CD4-positive, CD25-positive, alpha-beta regulatory T cell (primary cell): ENCODE data around the gene TMEM37. TPM values are rescaled to one million over a fixed set of nuclear protein-coding genes. Genes with fewer than 3 reads are reported as not detected.

Experiments
- ATAC-seq, 2 donors: fragments of 150-1000 bp; cut with Tn5 transposase; one replicate each; pipeline ENCODE4 v1.10.0; 2021; ENCODE audit warnings: low read depth in 2 of 2, moderate number of reproducible peaks in 2 of 2, moderate library complexity in 1 of 2
- DNase-seq, 3 donors: peaks; one replicate each; pipeline versions ENCODE4 v3.0.0 to v3.0.0-alpha.2; 2012 to 2022; ENCODE audit warnings: mixed read lengths in 1 of 3
- H3K27ac ChIP-seq: one replicate; pipeline ENCODE4 v1.7.0; 2013; ENCODE audit warnings: mild to moderate bottlenecking, low read length; ENCODE audit not compliant: insufficient read depth, poor library complexity, severe bottlenecking
- H3K27me3 ChIP-seq: one replicate; pipeline ENCODE4 v1.7.0; 2013; ENCODE audit warnings: low read length; ENCODE audit not compliant: control insufficient read depth, insufficient read depth
- H3K36me3 ChIP-seq: one replicate; pipeline ENCODE4 v1.7.0; 2013; ENCODE audit warnings: mild to moderate bottlenecking, low read length, moderate library complexity; ENCODE audit not compliant: control insufficient read depth, insufficient read depth
- H3K4me1 ChIP-seq: 2 replicates; pipeline ENCODE4 v1.7.0; 2013; ENCODE audit warnings: mild to moderate bottlenecking, low read length; ENCODE audit not compliant: insufficient read depth, control insufficient read depth, poor library complexity, severe bottlenecking
- H3K4me3 ChIP-seq: one replicate; pipeline ENCODE4 v1.7.0; 2013; ENCODE audit warnings: low read depth, mild to moderate bottlenecking, low read length, moderate library complexity
- H3K9me3 ChIP-seq, 2 experiments: 1 replicate in 1 of 2; 2 replicates in 1 of 2; pipeline ENCODE4 v1.7.0; 2013; ENCODE audit warnings: low read length in 2 of 2, mild to moderate bottlenecking in 1 of 2, moderate library complexity in 1 of 2; ENCODE audit not compliant: control insufficient read depth in 2 of 2
- H3K27ac Mint-ChIP-seq, 3 donors: one replicate each; pipeline ENCODE4 v1.8.0; 2020 to 2022; ENCODE audit warnings: mild to moderate bottlenecking in 3 of 3, mixed read lengths in 3 of 3, moderate library complexity in 2 of 3
- H3K27me3 Mint-ChIP-seq: one replicate; pipeline ENCODE4 v1.8.0; 2022; ENCODE audit warnings: mild to moderate bottlenecking, mixed read lengths
- H3K36me3 Mint-ChIP-seq: one replicate; pipeline ENCODE4 v1.8.0; 2020; ENCODE audit warnings: mixed read lengths
- H3K4me1 Mint-ChIP-seq, 4 donors: one replicate each; pipeline ENCODE4 v1.8.0; 2020 to 2022; ENCODE audit warnings: mixed read lengths in 4 of 4, mild to moderate bottlenecking in 1 of 4
- H3K4me3 Mint-ChIP-seq, 4 donors: one replicate each; pipeline ENCODE4 v1.8.0; 2020 to 2022; ENCODE audit warnings: mild to moderate bottlenecking in 4 of 4, mixed read lengths in 4 of 4, moderate library complexity in 3 of 4
- H3K9me3 Mint-ChIP-seq, 7 donors: one replicate each; pipeline ENCODE4 v1.8.0; 2020 to 2022; ENCODE audit warnings: mixed read lengths in 7 of 7, mild to moderate bottlenecking in 3 of 7, moderate library complexity in 2 of 7
- polyA plus RNA-seq, 4 donors: library from polyadenylated mRNA; unstranded; fragments of 300-500 nt; fragmentation: Illumina TruSeq; gene quantifications; one replicate each; pipeline ENCODE4 v1.2.3, GENCODE V29; 2021
- total RNA-seq: library from RNA; stranded (reverse); gene quantifications from one replicate; pipeline ENCODE4 v1.2.3, GENCODE V29; 2022

Gene TMEM37
- total and polyA plus RNA-seq, 5 donors from 2014 or later, result 0.19 TPM; not detected in 4

- no peaks in the 10 kb centered on the region for H3K36me3 Mint-ChIP-seq
- ATAC-seq (no peak), DNase-seq (no peak)
- H3K27me3 ChIP-seq, result no peaks in the 10 kb centered on the region
- H3K4me1 Mint-ChIP-seq, result no peaks in the 10 kb centered on the region
- no peaks in the 10 kb centered on the region for H3K4me1 ChIP-seq
- H3K27ac ChIP-seq, result no peak overlapping the region
- H3K27ac Mint-ChIP-seq, result no peak overlapping the region
- no peak overlapping the region for H3K4me3 ChIP-seq
- H3K9me3 ChIP-seq, result no peaks in the 10 kb centered on the region
- H3K27me3 Mint-ChIP-seq, result peaks cover 6% of the 10 kb centered on the region
- peaks cover 0 to 2% (median 0%) of the 10 kb centered on the region in 7 donors for H3K9me3 Mint-ChIP-seq
- no peak overlapping the region for H3K4me3 Mint-ChIP-seq
- H3K36me3 ChIP-seq, result no peaks in the 10 kb centered on the region
Observed at GRCh38 chr2:119485336-119486110, 53.9 kb downstream of the TMEM37 start.

GRCh38 chr2:119486196-119486827 lies 54.7 kb downstream of the TMEM37 start:
- H3K4me1 ChIP-seq, result no peaks in the 10 kb centered on the region
- no peaks in the 10 kb centered on the region for H3K4me1 Mint-ChIP-seq
- H3K4me3 Mint-ChIP-seq, result no peak overlapping the region
- no peak for ATAC-seq
- H3K36me3 ChIP-seq, result no peaks in the 10 kb centered on the region
- H3K9me3 ChIP-seq, result no peaks in the 10 kb centered on the region
- no peak overlapping the region for H3K4me3 ChIP-seq
- H3K9me3 Mint-ChIP-seq, result peaks cover 0 to 2% (median 0%) of the 10 kb centered on the region in 7 donors
- no peaks in the 10 kb centered on the region for H3K36me3 Mint-ChIP-seq
- no peak overlapping the region for H3K27ac ChIP-seq
- no peak for DNase-seq
- H3K27me3 Mint-ChIP-seq, result peaks cover 6% of the 10 kb centered on the region
- H3K27me3 ChIP-seq, result no peaks in the 10 kb centered on the region
- H3K27ac Mint-ChIP-seq, result peak overlapping the region in 1 of 3 donors; percentile 58

- H3K9me3 ChIP-seq, result no peaks in the 10 kb centered on the region
- no peak overlapping the region for H3K27ac Mint-ChIP-seq
- peaks cover 6% of the 10 kb centered on the region for H3K27me3 Mint-ChIP-seq
- no peaks in the 10 kb centered on the region for H3K27me3 ChIP-seq
- no peaks in the 10 kb centered on the region for H3K4me1 ChIP-seq
- no peak overlapping the region for H3K4me3 Mint-ChIP-seq
- DNase-seq, result no peak
- H3K9me3 Mint-ChIP-seq, result peaks cover 0 to 2% (median 0%) of the 10 kb centered on the region in 7 donors
- H3K27ac ChIP-seq, result no peak overlapping the region
- no peaks in the 10 kb centered on the region for H3K36me3 ChIP-seq
- ATAC-seq, result no peak
- H3K4me3 ChIP-seq, result no peak overlapping the region
- no peaks in the 10 kb centered on the region for H3K4me1 Mint-ChIP-seq
- no peaks in the 10 kb centered on the region for H3K36me3 Mint-ChIP-seq
Observed at GRCh38 chr2:119486886-119487285, 55.2 kb downstream of the TMEM37 start.

- Histone ChIP-seq H3K36me3 (no peaks in the 10 kb centered on the region), H3K4me3 (no peak overlapping the region), H3K4me1 (no peaks in the 10 kb centered on the region), H3K27me3 (no peaks in the 10 kb centered on the region), H3K27ac (no peak overlapping the region), H3K9me3 (no peaks in the 10 kb centered on the region)
- Mint-ChIP-seq H3K27ac (no peak overlapping the region), H3K36me3 (no peaks in the 10 kb centered on the region), H3K4me3 (no peak overlapping the region), H3K4me1 (no peaks in the 10 kb centered on the region), H3K27me3 (peaks cover 6% of the 10 kb centered on the region), H3K9me3 (peaks cover 0 to 2% (median 0%) of the 10 kb centered on the region in 7 donors)
- ATAC-seq, result no peak
- DNase-seq, result no peak
Observed at GRCh38 chr2:119487434-119488244, 56.0 kb downstream of the TMEM37 start.

Other genes with a start within 250 kb of the TMEM37 start
- gene STEAP3, start 208.0 kb upstream of the TMEM37 start, total RNA-seq, result not detected
- not detected for gene STEAP3, start 208.0 kb upstream of the TMEM37 start, polyA plus RNA-seq
- 7.3 TPM for gene C2orf76, start 65.0 kb upstream of the TMEM37 start, total RNA-seq
- 10 to 100 TPM; 16.5 to 24.6 (median 22.3) TPM for gene C2orf76, start 65.0 kb upstream of the TMEM37 start, polyA plus RNA-seq
- gene DBI, start 64.9 kb upstream of the TMEM37 start, total RNA-seq, result 49.9 TPM
- 100 to 1,000 TPM; 346 to 556 (median 398) TPM for gene DBI, start 64.9 kb upstream of the TMEM37 start, polyA plus RNA-seq
- not detected for gene SCTR, start 92.6 kb downstream of the TMEM37 start, total RNA-seq
- gene SCTR, start 92.6 kb downstream of the TMEM37 start, polyA plus RNA-seq, result not detected
- gene CFAP221, start 112.6 kb downstream of the TMEM37 start, total RNA-seq, result not detected
- not detected for gene CFAP221, start 112.6 kb downstream of the TMEM37 start, polyA plus RNA-seq
- 6.3 TPM for gene TMEM177, start 247.3 kb downstream of the TMEM37 start, total RNA-seq
- gene TMEM177, start 247.3 kb downstream of the TMEM37 start, polyA plus RNA-seq, result 10 to 100 TPM in 3 of 4 donors, 1 to 10 TPM in 1; 6.3 to 15.5 (median 12.2) TPM